CD8-positive, alpha-beta memory T cell (primary cell): ENCODE results near the gene NLRP8. TPM values are rescaled to one million over a fixed set of nuclear protein-coding genes. Genes with fewer than 3 reads are reported as not detected.

Experiments
- CTCF ChIA-PET: fragments of 350-600 bp; sonication (Branson Sonifier 250); formaldehyde crosslinking; loops from one replicate; lab custom pipeline; 2021; ENCODE audit warnings: antibody characterized with exemption; lab: Charles Lee
- POLR2A ChIA-PET: fragments of 350-600 bp; sonication (Branson Sonifier 250); formaldehyde crosslinking; loops from one replicate; lab custom pipeline; 2021; ENCODE audit warnings: antibody characterized with exemption; lab: Charles Lee
- DNase-seq, 5 donors: peaks; one replicate each; pipeline versions ENCODE4 v3.0.0 to v3.0.0-alpha.2; 2020 to 2022; ENCODE audit warnings: mixed read lengths in 1 of 5
- H3K27ac ChIP-seq: one replicate; pipeline ENCODE4 v1.7.0; 2013; ENCODE audit warnings: low read depth, mild to moderate bottlenecking, low read length, moderate library complexity
- H3K27me3 ChIP-seq: 2 replicates; pipeline ENCODE4 v1.7.0; 2013; ENCODE audit warnings: low read length, mild to moderate bottlenecking; ENCODE audit not compliant: insufficient read depth, poor library complexity, severe bottlenecking
- H3K36me3 ChIP-seq: 2 replicates; pipeline ENCODE4 v1.7.0; 2013; ENCODE audit warnings: mild to moderate bottlenecking, low read length, moderate library complexity; ENCODE audit not compliant: insufficient read depth
- H3K4me1 ChIP-seq: 2 replicates; pipeline ENCODE4 v1.7.0; 2013; ENCODE audit warnings: mild to moderate bottlenecking, low read length, moderate library complexity; ENCODE audit not compliant: insufficient read depth
- H3K4me3 ChIP-seq: 2 replicates; pipeline ENCODE4 v1.7.0; 2013; ENCODE audit warnings: mild to moderate bottlenecking, low read length
- H3K9me3 ChIP-seq: 2 replicates; pipeline ENCODE4 v1.7.0; 2013; ENCODE audit warnings: mild to moderate bottlenecking, low read length
- H3K27ac Mint-ChIP-seq, 8 donors: one replicate each; pipeline ENCODE4 v1.8.0; 2020 to 2021; ENCODE audit warnings: mixed read lengths in 8 of 8, mild to moderate bottlenecking in 6 of 8, inconsistent platforms in 3 of 8, moderate library complexity in 3 of 8
- H3K27me3 Mint-ChIP-seq, 2 donors: one replicate each; pipeline ENCODE4 v1.8.0; 2020 to 2021; ENCODE audit warnings: mixed read lengths in 2 of 2, mild to moderate bottlenecking in 1 of 2, moderate library complexity in 1 of 2
- H3K36me3 Mint-ChIP-seq, 3 donors: one replicate each; pipeline ENCODE4 v1.8.0; 2020 to 2021; ENCODE audit warnings: mixed read lengths in 3 of 3, inconsistent platforms in 1 of 3, mild to moderate bottlenecking in 1 of 3
- H3K4me1 Mint-ChIP-seq, 3 donors: one replicate each; pipeline ENCODE4 v1.8.0; 2020 to 2021; ENCODE audit warnings: mixed read lengths in 3 of 3, inconsistent platforms in 1 of 3, mild to moderate bottlenecking in 1 of 3
- H3K4me3 Mint-ChIP-seq, 7 donors: one replicate each; pipeline ENCODE4 v1.8.0; 2020 to 2021; ENCODE audit warnings: mixed read lengths in 7 of 7, mild to moderate bottlenecking in 6 of 7, moderate library complexity in 4 of 7, inconsistent platforms in 2 of 7
- H3K9me3 Mint-ChIP-seq, 5 donors: one replicate each; pipeline ENCODE4 v1.8.0; 2020 to 2022; ENCODE audit warnings: mixed read lengths in 5 of 5, mild to moderate bottlenecking in 3 of 5, moderate library complexity in 2 of 5, inconsistent platforms in 1 of 5
- polyA plus RNA-seq: library from polyadenylated mRNA; unstranded; fragments of 300-500 nt; fragmentation: Illumina TruSeq; gene quantifications from one replicate; pipeline ENCODE4 v1.2.3, GENCODE V29; 2021
- total RNA-seq, 2 experiments: library from RNA; stranded (reverse); gene quantifications; one replicate each; pipeline ENCODE4 v1.2.3, GENCODE V29; 2021

The NLRP8 gene
- total RNA-seq (not detected), polyA plus RNA-seq (not detected)

GRCh38 chr19:55947532-55947931 is at the start of gene NLRP8:
TSS of gene NLRP8 (plus strand) at chr19:55947832.
- no peak within 1 kb of the TSS for H3K27ac ChIP-seq
- no peaks in the 10 kb centered on the region for H3K4me1 ChIP-seq
- peaks cover 0 to 17% (median 12%) of the 10 kb centered on the region in 5 donors for H3K9me3 Mint-ChIP-seq
- H3K4me1 Mint-ChIP-seq = no peaks in the 10 kb centered on the region
- H3K36me3 Mint-ChIP-seq = no peaks in the 10 kb centered on the region
- DNase-seq = no peak
- no peaks in the 10 kb centered on the region for H3K36me3 ChIP-seq
- no peak within 1 kb of the TSS for H3K4me3 ChIP-seq
- POLR2A ChIA-PET = no interaction called here
- no peak within 1 kb of the TSS for H3K27ac Mint-ChIP-seq
- peaks cover 0 to 4% of the 10 kb centered on the region in 2 donors for H3K27me3 Mint-ChIP-seq
- H3K27me3 ChIP-seq = no peaks in the 10 kb centered on the region
- CTCF ChIA-PET = no interaction called here
- no peak within 1 kb of the TSS for H3K4me3 Mint-ChIP-seq
- no peaks in the 10 kb centered on the region for H3K9me3 ChIP-seq

- no peaks in the 10 kb centered on the region for H3K27me3 ChIP-seq
- no peaks in the 10 kb centered on the region for H3K4me1 Mint-ChIP-seq
- H3K27ac Mint-ChIP-seq = no peak overlapping the region
- H3K27ac ChIP-seq = no peak overlapping the region
- peaks cover 0 to 1% (median 0%) of the 10 kb centered on the region in 3 donors for H3K36me3 Mint-ChIP-seq
- H3K4me1 ChIP-seq = no peaks in the 10 kb centered on the region
- peaks cover 0 to 2% of the 10 kb centered on the region in 2 donors for H3K27me3 Mint-ChIP-seq
- H3K9me3 Mint-ChIP-seq = peaks cover 0 to 16% (median 12%) of the 10 kb centered on the region in 5 donors
- no peak overlapping the region for H3K4me3 Mint-ChIP-seq
- CTCF ChIA-PET = no interaction called here
- H3K36me3 ChIP-seq = no peaks in the 10 kb centered on the region
- POLR2A ChIA-PET = no interaction called here
- no peak overlapping the region for H3K4me3 ChIP-seq
- H3K9me3 ChIP-seq = no peaks in the 10 kb centered on the region
- no peak for DNase-seq
These were observed 48.7 kb upstream of the NLRP8 start for GRCh38 chr19:55898911-55899310.

DNA sequence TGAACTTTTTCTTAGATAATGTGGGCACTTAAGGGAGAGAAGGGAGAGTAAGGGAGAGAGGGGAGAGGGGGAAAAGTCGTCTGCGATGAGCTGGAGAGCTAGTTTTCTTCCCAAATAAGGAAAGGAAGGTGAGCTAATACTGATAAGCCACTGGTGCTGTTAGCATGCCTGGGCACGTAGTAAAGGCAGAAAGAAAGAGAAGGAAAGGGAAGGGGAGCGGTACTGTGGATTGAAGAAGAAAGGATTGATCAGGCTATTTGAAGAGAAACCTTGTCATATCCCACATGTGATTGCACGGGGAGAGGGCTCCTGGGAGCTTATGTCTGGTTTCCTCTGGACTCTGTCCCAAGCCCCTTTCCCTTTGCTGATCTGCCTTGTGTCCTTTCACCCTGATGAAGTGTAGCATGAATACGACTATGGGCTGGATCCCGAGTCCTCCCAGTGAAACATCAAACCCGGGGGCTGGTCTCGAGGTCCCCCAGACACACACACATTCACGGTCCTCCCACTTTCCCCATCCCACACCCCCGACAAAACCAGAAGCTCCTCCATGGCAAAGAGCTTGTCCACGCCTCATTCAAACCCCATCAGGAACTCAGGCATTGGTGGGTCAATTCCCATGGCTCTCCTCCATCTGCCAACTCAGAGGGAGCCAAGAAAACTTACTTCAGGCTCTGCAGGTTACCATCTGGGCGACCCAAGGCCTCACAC is 46.1 kb upstream of the NLRP8 start:
- ChIA-PET CTCF (no interaction called here), POLR2A (no interaction called here)
- no peak overlapping the region for H3K4me3 Mint-ChIP-seq
- Histone ChIP-seq H3K36me3 (no peaks in the 10 kb centered on the region), H3K27ac (no peak overlapping the region), H3K4me1 (no peaks in the 10 kb centered on the region), H3K27me3 (no peaks in the 10 kb centered on the region), H3K4me3 (no peak overlapping the region), H3K9me3 (no peaks in the 10 kb centered on the region)
- DNase-seq = no peak
- no peaks in the 10 kb centered on the region for H3K36me3 Mint-ChIP-seq
- peak overlapping the region in 1 of 8 donors; percentile 61 for H3K27ac Mint-ChIP-seq
- peaks cover 3 to 4% of the 10 kb centered on the region in 2 donors for H3K27me3 Mint-ChIP-seq
- no peaks in the 10 kb centered on the region for H3K4me1 Mint-ChIP-seq
- H3K9me3 Mint-ChIP-seq = peaks cover 0 to 16% (median 13%) of the 10 kb centered on the region in 5 donors

GRCh38 chr19:55902080-55902751 is 45.4 kb upstream of the NLRP8 start:
- Histone ChIP-seq H3K4me3 (no peak overlapping the region), H3K9me3 (no peaks in the 10 kb centered on the region), H3K27ac (no peak overlapping the region), H3K27me3 (no peaks in the 10 kb centered on the region), H3K4me1 (no peaks in the 10 kb centered on the region), H3K36me3 (no peaks in the 10 kb centered on the region)
- Mint-ChIP-seq H3K4me3 (no peak overlapping the region), H3K27me3 (peaks cover 3 to 4% of the 10 kb centered on the region in 2 donors), H3K4me1 (no peaks in the 10 kb centered on the region), H3K27ac (no peak overlapping the region), H3K36me3 (no peaks in the 10 kb centered on the region), H3K9me3 (peaks cover 0 to 14% (median 8%) of the 10 kb centered on the region in 5 donors)
- CTCF ChIA-PET = no interaction called here
- no peak for DNase-seq
- POLR2A ChIA-PET = no interaction called here

DNA sequence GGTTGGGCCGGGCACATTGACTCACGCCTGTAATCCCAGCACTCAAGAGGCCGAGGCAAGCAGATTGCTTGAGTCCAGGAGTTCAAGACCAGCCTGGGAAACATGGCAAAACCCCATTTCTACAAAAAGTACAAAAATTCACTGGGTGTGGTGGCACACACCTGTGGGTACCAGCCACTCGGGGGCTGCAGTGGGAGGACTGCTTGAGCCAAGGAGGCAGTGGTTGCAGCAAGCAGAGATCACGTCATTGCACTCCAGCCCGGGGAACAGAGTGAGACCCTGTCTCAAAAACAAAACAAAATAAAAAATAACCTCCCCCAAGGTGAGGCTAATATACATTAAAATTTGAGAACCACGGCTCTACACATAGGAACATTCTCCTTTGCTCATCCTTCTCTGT is 40.3 kb upstream of the NLRP8 start:
- Histone ChIP-seq H3K27ac (no peak overlapping the region), H3K36me3 (no peaks in the 10 kb centered on the region), H3K4me3 (no peak overlapping the region), H3K4me1 (no peaks in the 10 kb centered on the region), H3K27me3 (no peaks in the 10 kb centered on the region), H3K9me3 (no peaks in the 10 kb centered on the region)
- ChIA-PET CTCF (no interaction called here), POLR2A (no interaction called here)
- no peak overlapping the region for H3K27ac Mint-ChIP-seq
- DNase-seq = no peak
- H3K27me3 Mint-ChIP-seq = peaks cover 5 to 9% of the 10 kb centered on the region in 2 donors
- no peak overlapping the region for H3K4me3 Mint-ChIP-seq
- H3K36me3 Mint-ChIP-seq = no peaks in the 10 kb centered on the region
- H3K4me1 Mint-ChIP-seq = no peaks in the 10 kb centered on the region
- H3K9me3 Mint-ChIP-seq = peaks cover 0 to 15% (median 5%) of the 10 kb centered on the region in 5 donors

GRCh38 chr19:55907746-55908145 is 39.9 kb upstream of the NLRP8 start:
- Histone ChIP-seq H3K4me3 (no peak overlapping the region), H3K9me3 (no peaks in the 10 kb centered on the region), H3K4me1 (no peaks in the 10 kb centered on the region), H3K27ac (no peak overlapping the region), H3K27me3 (no peaks in the 10 kb centered on the region), H3K36me3 (no peaks in the 10 kb centered on the region)
- H3K27me3 Mint-ChIP-seq = peaks cover 5 to 9% of the 10 kb centered on the region in 2 donors
- no peaks in the 10 kb centered on the region for H3K36me3 Mint-ChIP-seq
- H3K4me3 Mint-ChIP-seq = no peak overlapping the region
- H3K27ac Mint-ChIP-seq = no peak overlapping the region
- no peaks in the 10 kb centered on the region for H3K4me1 Mint-ChIP-seq
- peaks cover 0 to 15% (median 7%) of the 10 kb centered on the region in 5 donors for H3K9me3 Mint-ChIP-seq
- CTCF ChIA-PET = no interaction called here
- POLR2A ChIA-PET = no interaction called here
- DNase-seq = no peak

- Mint-ChIP-seq H3K4me1 (no peaks in the 10 kb centered on the region), H3K27me3 (peaks cover 6 to 9% of the 10 kb centered on the region in 2 donors), H3K9me3 (peaks cover 1 to 15% (median 8%) of the 10 kb centered on the region in 5 donors), H3K36me3 (no peaks in the 10 kb centered on the region), H3K27ac (no peak overlapping the region), H3K4me3 (no peak overlapping the region)
- no peak for DNase-seq
- Histone ChIP-seq H3K36me3 (no peaks in the 10 kb centered on the region), H3K27ac (no peak overlapping the region), H3K4me1 (no peaks in the 10 kb centered on the region), H3K4me3 (no peak overlapping the region), H3K27me3 (no peaks in the 10 kb centered on the region), H3K9me3 (no peaks in the 10 kb centered on the region)
- POLR2A ChIA-PET = no interaction called here
- CTCF ChIA-PET = no interaction called here
These were observed 37.8 kb upstream of the NLRP8 start for GRCh38 chr19:55909801-55910200.

GRCh38 chr19:55912916-55913315 is 34.7 kb upstream of the NLRP8 start:
- POLR2A ChIA-PET = no interaction called here
- H3K36me3 Mint-ChIP-seq = no peaks in the 10 kb centered on the region
- Histone ChIP-seq H3K4me1 (no peaks in the 10 kb centered on the region), H3K27me3 (no peaks in the 10 kb centered on the region), H3K4me3 (no peak overlapping the region), H3K9me3 (no peaks in the 10 kb centered on the region), H3K36me3 (no peaks in the 10 kb centered on the region), H3K27ac (no peak overlapping the region)
- no peak for DNase-seq
- peaks cover 3 to 5% of the 10 kb centered on the region in 2 donors for H3K27me3 Mint-ChIP-seq
- peaks cover 18 to 24% (median 22%) of the 10 kb centered on the region in 5 donors for H3K9me3 Mint-ChIP-seq
- H3K4me3 Mint-ChIP-seq = no peak overlapping the region
- CTCF ChIA-PET = no interaction called here
- no peaks in the 10 kb centered on the region for H3K4me1 Mint-ChIP-seq
- no peak overlapping the region for H3K27ac Mint-ChIP-seq
